CD14-positive monocyte (primary cell): ENCODE measurements around the gene CR1L. TPM values are rescaled to one million over a fixed set of nuclear protein-coding genes. Genes with fewer than 3 reads are reported as not detected.
"Not testable (repeated sequence)": the region's sequence is repeated elsewhere in the genome, so short reads cannot be mapped to it uniquely, and the experiment has no call there.

Experiments
- DNase-seq, 3 donors: peaks; one replicate each; pipeline ENCODE4 v3.0.0-alpha.2; 2011 to 2022
- H2AFZ ChIP-seq: 2 replicates; pipeline ENCODE4 v1.6.0; 2012; ENCODE audit warnings: mild to moderate bottlenecking, low read depth, low read length, inconsistent platforms; ENCODE audit not compliant: insufficient read depth, poor library complexity, severe bottlenecking
- H3K27ac ChIP-seq, 2 donors: 1 replicate in 1 of 2; 2 replicates in 1 of 2; pipeline ENCODE4 v1.5.1; 2012 to 2013; ENCODE audit warnings: low read length in 2 of 2, control low read depth in 1 of 2, inconsistent platforms in 1 of 2, low read depth in 1 of 2, mild to moderate bottlenecking in 1 of 2
- H3K27me3 ChIP-seq, 2 donors: one replicate each; pipeline versions ENCODE4 v1.6.0 to v1.6.1; 2011 to 2013; ENCODE audit warnings: low read length in 2 of 2; ENCODE audit not compliant: control insufficient read depth in 2 of 2, insufficient read depth in 2 of 2
- H3K36me3 ChIP-seq, 2 donors: replicated peaks in 1 of 2; 1 replicate in 1 of 2; 2 replicates in 1 of 2; pipeline versions ENCODE4 v1.5.1 to v1.6.1; 2012 to 2013; ENCODE audit warnings: low read length in 2 of 2, control low read depth in 1 of 2, inconsistent platforms in 1 of 2, mild to moderate bottlenecking in 1 of 2; ENCODE audit not compliant: insufficient read depth in 2 of 2, control insufficient read depth in 1 of 2
- H3K4me1 ChIP-seq, 2 donors: 1 replicate in 1 of 2; 2 replicates in 1 of 2; pipeline versions ENCODE4 v1.5.1 to v1.6.1; 2012 to 2013; ENCODE audit warnings: low read length in 2 of 2, control low read depth in 1 of 2, inconsistent platforms in 1 of 2, mild to moderate bottlenecking in 1 of 2, moderate library complexity in 1 of 2; ENCODE audit not compliant: insufficient read depth in 2 of 2, control insufficient read depth in 1 of 2
- H3K4me2 ChIP-seq: replicated peaks from 2 replicates; pipeline ENCODE3; 2012; ENCODE audit warnings: low read length, moderate library complexity, mild to moderate bottlenecking; ENCODE audit not compliant: poor library complexity, severe bottlenecking; ENCODE audit errors: extremely low read depth
- H3K4me3 ChIP-seq, 3 experiments: fragments of 200-600 bp in 1 of 3; sonication (generic) in 1 of 3; replicated peaks in 1 of 3; 1 replicate in 2 of 3; 2 replicates in 1 of 3; pipeline ENCODE4 v1.5.1; 2011 to 2013; ENCODE audit warnings: low read length in 3 of 3, mild to moderate bottlenecking in 3 of 3, control low read depth in 2 of 3, low read depth in 2 of 3, inconsistent platforms in 1 of 3, moderate library complexity in 1 of 3
- H3K79me2 ChIP-seq: 2 replicates; pipeline ENCODE4 v1.6.0; 2012; ENCODE audit warnings: mild to moderate bottlenecking, control low read depth, inconsistent platforms, low read length, moderate library complexity; ENCODE audit not compliant: insufficient read depth
- H3K9ac ChIP-seq: 2 replicates; pipeline ENCODE4 v1.6.0; 2017; ENCODE audit warnings: low read length, mild to moderate bottlenecking; ENCODE audit not compliant: insufficient read depth, poor library complexity, severe bottlenecking
- H3K9me3 ChIP-seq, 2 donors: replicated peaks in 1 of 2; 1 replicate in 1 of 2; 2 replicates in 1 of 2; pipeline versions ENCODE4 v1.5.1 to v1.6.1; 2012 to 2013; ENCODE audit warnings: low read length in 2 of 2, control low read depth in 1 of 2; ENCODE audit not compliant: control insufficient read depth in 1 of 2, insufficient read depth in 1 of 2
- H4K20me1 ChIP-seq: 2 replicates; pipeline ENCODE4 v1.6.0; 2012; ENCODE audit warnings: mild to moderate bottlenecking, low read length, control low read depth, moderate library complexity; ENCODE audit not compliant: insufficient read depth
- H3K27ac Mint-ChIP-seq, 7 donors: one replicate each; pipeline ENCODE4 v1.8.0; 2020; ENCODE audit warnings: mild to moderate bottlenecking in 7 of 7, mixed read lengths in 7 of 7, moderate library complexity in 6 of 7, inconsistent platforms in 2 of 7
- H3K27me3 Mint-ChIP-seq, 3 donors: one replicate each; pipeline ENCODE4 v1.8.0; 2021 to 2022; ENCODE audit warnings: low read depth in 3 of 3, mild to moderate bottlenecking in 3 of 3, mixed read lengths in 3 of 3, moderate library complexity in 3 of 3, inconsistent platforms in 1 of 3
- H3K36me3 Mint-ChIP-seq, 2 donors: one replicate each; pipeline ENCODE4 v1.8.0; 2020; ENCODE audit warnings: mixed read lengths in 2 of 2, inconsistent platforms in 1 of 2, mild to moderate bottlenecking in 1 of 2
- H3K4me1 Mint-ChIP-seq: one replicate; pipeline ENCODE4 v1.8.0; 2020; ENCODE audit warnings: mild to moderate bottlenecking, mixed read lengths
- H3K4me3 Mint-ChIP-seq, 2 donors: one replicate each; pipeline ENCODE4 v1.8.0; 2020; ENCODE audit warnings: mild to moderate bottlenecking in 2 of 2, mixed read lengths in 2 of 2, moderate library complexity in 1 of 2
- H3K9me3 Mint-ChIP-seq, 7 donors: one replicate each; pipeline ENCODE4 v1.8.0; 2020 to 2022; ENCODE audit warnings: mixed read lengths in 7 of 7, mild to moderate bottlenecking in 6 of 7, moderate library complexity in 6 of 7, inconsistent platforms in 2 of 7
- WGBS: methylation state at CpG from one replicate; pipeline ENCODE4 v1.1.5; 2013; ENCODE audit warnings: missing lambda C conversion rate; ENCODE audit not compliant: insufficient coverage; 5-methylcytosine and 5-hydroxymethylcytosine counted together
- intact Hi-C, 2 donors: fragments of 100-400 bp; cut with micrococcal nuclease; formaldehyde crosslinking; loops; one replicate each; pipeline versions ENCODE4 v1.15.0 to v1.15.1; 2023
- polyA plus RNA-seq, 3 donors: library from polyadenylated mRNA; depleted of rRNA in 1 of 3; unstranded in 2 of 3; stranded (reverse) in 1 of 3; fragments of 300-500 nt in 2 of 3; fragments of >200 nt in 1 of 3; fragmentation: Illumina TruSeq in 2 of 3; gene quantifications; 1 replicate in 2 of 3; 2 replicates in 1 of 3; pipeline ENCODE4 v1.2.3, GENCODE V29; 2012 to 2021

Gene CR1L
- polyA plus RNA-seq, 3 donors: 0.49 TPM; not detected in 2

- WGBS: 95% methylated on average over 4 of the region's 9 CpGs
- H4K20me1 ChIP-seq, DNase-seq, H3K27ac Mint-ChIP-seq, H3K27me3 Mint-ChIP-seq, H3K4me3 ChIP-seq, H3K4me1 ChIP-seq, H2AFZ ChIP-seq, H3K79me2 ChIP-seq, H3K4me3 Mint-ChIP-seq, H3K4me1 Mint-ChIP-seq, H3K27me3 ChIP-seq, H3K9ac ChIP-seq, H3K9me3 Mint-ChIP-seq, H3K4me2 ChIP-seq, intact Hi-C loops, H3K9me3 ChIP-seq, H3K27ac ChIP-seq: not testable (repeated sequence)
- peaks cover 0 to 64% of the 10 kb centered on the region in 2 donors for H3K36me3 ChIP-seq
- H3K36me3 Mint-ChIP-seq: peaks cover 68 to 86% of the 10 kb centered on the region in 2 donors
These were observed 6.3 kb upstream of the CR1L start for GRCh38 chr1:207638487-207639145.

GRCh38 chr1:207639362-207639761, 5.6 kb upstream of the CR1L start:
- H4K20me1 ChIP-seq, H3K4me1 ChIP-seq, H3K27ac ChIP-seq, H3K9me3 Mint-ChIP-seq, H3K27me3 ChIP-seq, H2AFZ ChIP-seq, intact Hi-C loops, H3K4me3 Mint-ChIP-seq, H3K4me3 ChIP-seq, H3K4me2 ChIP-seq, H3K27ac Mint-ChIP-seq, H3K9me3 ChIP-seq, H3K79me2 ChIP-seq, DNase-seq, H3K9ac ChIP-seq, H3K27me3 Mint-ChIP-seq: not testable (repeated sequence)
- whole genome bisulfite sequencing: 92% methylated on average over 2 of the region's 5 CpGs
- H3K4me1 Mint-ChIP-seq: peaks cover 11% of the 10 kb centered on the region
- H3K36me3 Mint-ChIP-seq: peaks cover 60 to 79% of the 10 kb centered on the region in 2 donors
- peaks cover 0 to 57% of the 10 kb centered on the region in 2 donors for H3K36me3 ChIP-seq
